Stimulated activated CD4-positive, alpha-beta T cell treated with anti-CD3 and anti-CD28 coated beads, TNF-alpha, amount 100 ng/mL, for 24 hours (primary cell): ENCODE data around the gene TTYH3.

ENCODE experiments used
- DNase-seq, 3 experiments: peaks; one replicate each; pipeline ENCODE4 v3.0.0-alpha.2; 2020; ENCODE audit warnings: low read depth in 3 of 3

The TTYH3 gene

DNA sequence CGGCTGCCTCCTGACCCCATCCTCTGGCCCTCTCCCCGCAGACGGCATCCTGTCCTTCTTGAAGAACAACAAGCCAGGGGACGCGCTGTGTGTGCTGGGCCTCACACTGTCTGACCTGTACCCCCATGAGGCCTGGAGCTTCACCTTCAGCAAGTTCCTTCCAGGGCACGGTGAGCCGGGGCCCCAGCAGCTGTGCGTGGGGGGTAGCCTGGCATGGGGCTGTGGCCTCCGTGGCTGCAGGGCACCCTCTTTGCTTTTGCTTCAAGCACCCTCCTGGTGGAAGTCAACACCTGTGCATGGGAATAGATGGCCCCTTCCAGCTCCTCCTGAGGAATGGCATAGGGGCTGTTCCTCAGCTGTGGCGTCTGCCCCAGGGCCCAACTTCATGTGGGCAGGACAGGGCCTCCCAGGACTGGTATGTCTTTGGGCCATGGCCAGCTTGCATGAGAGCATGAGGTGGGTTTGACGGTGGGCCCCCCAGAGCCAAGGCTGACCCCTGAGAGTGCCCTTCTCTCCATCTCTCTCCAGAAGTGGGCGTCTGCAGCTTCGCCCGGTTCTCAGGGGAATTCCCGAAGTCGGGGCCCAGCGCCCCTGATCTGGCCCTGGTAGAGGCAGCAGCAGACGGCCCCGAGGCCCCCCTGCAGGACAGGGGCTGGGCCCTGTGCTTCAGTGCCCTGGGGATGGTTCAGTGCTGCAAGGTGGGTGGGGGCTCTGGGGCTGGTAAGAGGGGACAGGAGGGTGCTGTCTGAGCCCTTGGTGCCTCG lies 76.9 kb downstream of the TTYH3 start:
- no peak for DNase-seq

DNA sequence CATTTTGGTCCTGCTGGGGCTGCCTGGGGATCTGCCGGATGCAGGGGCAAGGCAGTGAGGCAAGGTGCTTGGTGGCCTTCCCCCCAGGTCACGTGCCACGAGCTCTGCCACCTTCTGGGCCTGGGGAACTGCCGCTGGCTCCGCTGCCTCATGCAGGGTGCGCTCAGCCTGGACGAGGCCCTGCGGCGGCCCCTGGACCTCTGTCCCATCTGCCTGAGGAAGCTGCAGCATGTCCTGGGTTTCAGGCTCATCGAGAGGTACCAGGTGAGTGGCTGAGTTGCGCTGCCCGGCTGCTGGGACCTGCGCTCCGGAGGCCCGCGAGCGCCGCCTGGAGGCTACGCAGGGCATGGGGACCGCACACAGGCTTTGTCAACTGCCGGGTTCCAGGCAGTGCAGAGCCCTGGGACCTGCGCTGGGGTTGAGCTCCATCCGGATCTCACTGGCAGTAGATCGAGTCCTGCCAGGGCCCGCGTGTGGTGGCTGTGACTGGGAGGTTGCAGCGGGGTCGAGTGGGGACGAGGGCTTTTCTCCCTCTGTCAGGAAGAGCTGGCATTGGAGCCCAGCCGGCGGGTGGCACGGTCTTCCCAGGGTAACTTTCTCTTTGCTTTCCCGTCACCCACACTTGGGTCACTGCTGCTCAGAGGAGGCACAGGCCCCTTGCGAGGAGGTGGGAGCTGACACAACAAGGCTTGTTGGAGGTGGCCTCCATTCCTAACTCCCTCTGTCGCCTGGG lies 77.9 kb downstream of the TTYH3 start:
- peak; percentile 52 to 79 (median 54) for DNase-seq

DNA sequence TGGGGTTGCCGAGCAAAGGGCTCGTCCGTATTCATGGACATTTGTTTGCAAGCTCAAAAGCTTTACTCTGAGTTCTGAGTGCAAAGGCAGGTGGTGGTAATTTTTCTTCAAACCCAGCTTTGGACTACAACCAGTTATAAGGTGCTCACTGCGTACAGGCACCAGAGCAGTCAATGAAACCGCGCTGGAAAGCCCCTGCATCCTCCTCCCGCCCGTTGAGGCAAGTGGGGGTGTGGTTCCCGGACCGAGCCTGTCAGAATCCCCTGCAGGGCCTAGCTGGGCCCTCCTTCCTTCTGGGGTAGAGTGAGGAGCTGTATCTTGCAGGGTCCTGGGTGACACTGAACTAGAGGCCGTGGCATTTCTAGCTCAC lies 78.5 kb downstream of the TTYH3 start:
- DNase-seq = peak in 1 of 3 experiments; percentile 51

DNA sequence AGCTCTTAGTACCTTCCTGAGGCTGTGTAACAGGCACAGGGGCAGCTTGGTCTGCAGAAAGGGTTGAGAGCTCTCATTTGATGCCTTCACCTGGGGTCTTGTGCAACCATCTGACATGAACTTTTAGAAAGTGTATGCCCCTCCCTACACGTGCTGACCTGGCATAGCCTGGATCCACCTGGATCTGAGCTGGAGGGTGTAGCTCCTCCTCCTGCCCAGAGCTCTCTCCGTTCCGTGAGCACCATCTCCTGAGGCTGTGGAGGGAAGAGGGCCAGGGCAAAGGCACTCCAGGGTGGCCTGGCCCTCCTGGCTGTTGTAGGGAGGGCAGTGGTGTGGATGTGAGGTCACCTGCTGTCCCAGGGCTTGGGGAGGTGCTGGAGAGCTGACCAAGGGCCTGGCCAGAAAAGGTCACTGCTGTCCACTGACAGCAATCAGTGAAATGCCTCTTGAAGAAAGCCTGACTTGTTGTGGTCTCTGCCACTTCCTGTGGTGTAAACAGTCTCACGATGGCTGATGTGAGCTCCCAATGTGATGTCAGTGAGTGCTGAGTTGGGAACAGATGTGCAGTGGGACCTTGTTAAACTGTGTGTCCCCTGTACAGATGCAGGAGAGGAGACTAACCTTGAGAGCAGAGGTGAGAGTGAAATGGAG lies 79.2 kb downstream of the TTYH3 start:
- DNase-seq = no peak

DNA sequence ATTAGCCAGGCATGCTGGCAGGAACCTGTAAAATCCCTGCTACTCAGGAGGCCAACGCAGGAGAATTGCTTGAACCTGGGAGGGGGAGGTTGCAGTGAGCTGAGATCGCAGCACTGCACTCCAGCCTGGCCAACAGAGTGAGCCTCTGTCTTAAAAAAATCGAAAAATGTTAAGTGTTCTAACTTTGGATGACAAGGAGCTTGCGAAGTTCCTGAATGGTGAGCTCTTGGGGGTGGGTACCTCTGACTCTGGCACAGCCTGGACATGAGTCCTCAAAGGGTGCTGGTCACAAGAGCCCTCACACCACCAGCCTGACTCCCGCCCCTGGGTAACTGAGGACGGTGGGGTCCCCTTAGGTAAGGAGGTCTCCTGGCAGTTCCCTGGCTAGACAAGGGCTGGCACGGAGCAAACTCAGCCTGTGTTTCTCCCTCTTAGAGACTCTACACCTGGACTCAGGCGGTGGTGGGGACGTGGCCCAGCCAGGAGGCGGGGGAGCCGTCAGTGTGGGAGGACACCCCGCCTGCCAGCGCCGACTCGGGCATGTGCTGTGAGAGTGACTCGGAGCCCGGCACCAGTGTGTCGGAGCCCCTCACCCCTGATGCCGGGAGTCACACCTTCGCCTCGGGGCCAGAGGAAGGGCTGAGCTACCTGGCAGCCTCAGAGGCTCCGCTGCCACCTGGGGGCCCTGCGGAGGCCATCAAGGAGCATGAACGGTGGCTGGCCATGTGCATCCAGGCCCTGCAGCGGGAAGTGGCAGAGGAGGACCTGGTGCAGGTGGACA lies 80.3 kb downstream of the TTYH3 start:
- DNase-seq = no peak

DNA sequence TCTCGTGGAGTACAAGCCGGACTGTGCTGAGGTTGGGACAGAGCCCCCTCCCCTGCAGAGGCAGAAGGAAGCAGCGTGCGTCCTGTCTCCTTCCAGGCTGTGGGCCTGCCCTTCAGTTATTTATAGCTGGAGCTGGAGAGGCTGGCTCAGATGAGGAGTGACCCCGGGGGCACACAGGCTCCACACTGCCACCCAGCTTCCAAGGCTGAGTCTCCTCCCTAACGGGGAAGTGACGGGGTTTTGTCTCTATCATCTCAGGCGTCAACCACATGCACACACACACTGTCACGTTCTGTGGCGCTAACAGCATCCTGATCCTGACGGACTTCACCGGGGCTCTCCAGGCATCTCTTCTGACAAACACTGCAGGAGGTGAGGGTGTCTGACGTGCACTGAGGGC lies 81.6 kb downstream of the TTYH3 start:
- no peak for DNase-seq

DNA sequence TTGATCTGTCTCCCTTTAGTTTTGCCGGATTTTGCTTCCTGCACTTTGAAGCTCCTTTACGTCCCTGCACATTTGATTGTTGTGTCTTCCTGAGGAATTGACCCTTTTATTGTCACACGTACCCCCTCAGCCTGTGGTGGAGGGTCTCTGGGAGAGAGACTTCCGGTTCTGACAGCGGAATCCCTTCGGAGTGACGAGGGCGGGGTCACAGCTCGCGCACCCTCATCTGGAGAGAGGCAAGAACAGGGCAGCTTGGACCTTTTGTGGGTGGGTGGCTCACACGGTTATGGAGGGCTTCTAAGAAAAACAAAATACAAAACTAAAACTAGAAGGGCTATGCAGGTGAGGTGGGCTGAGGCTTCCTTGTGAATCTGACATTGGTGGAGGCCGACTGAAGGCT lies 82.2 kb downstream of the TTYH3 start:
- DNase-seq = no peak
